ENCODE results near the gene DLG2. TPM values are rescaled to one million over a fixed set of nuclear protein-coding genes. Genes with fewer than 3 reads are reported as not detected.

The DLG2 gene
- total and polyA plus RNA-seq, 2 donors (not counting 3 experiments of a cell fraction or from before 2014, with no cell fraction given) = 0.15 to 1.1 TPM

GRCh38 chr11:85105868-85106267 lies 521.3 kb downstream of the DLG2 start:
- Histone ChIP-seq H3K4me2 (ENCODE audit: insufficient read depth, low read length) (no peak overlapping the region), H3K27me3 (ENCODE audit: control insufficient read depth in 2 of 2, insufficient read depth in 2 of 2, low read length in 2 of 2) (no peaks in the 10 kb centered on the region), H3K27ac (ENCODE audit: insufficient read depth, low read depth, low read length) (no peak overlapping the region), H3K9me1 (replicated peaks; ENCODE audit: control insufficient read depth, extremely low read depth, insufficient read depth, low read length) (no peaks in the 10 kb centered on the region), H3K9me3 (replicated peaks; ENCODE audit: control insufficient read depth, insufficient read depth, low read length) (no peaks in the 10 kb centered on the region), H3K4me1 (ENCODE audit: control insufficient read depth, extremely low read depth, insufficient read depth, low read length) (no peaks in the 10 kb centered on the region), H3K9ac (replicated peaks; ENCODE audit: extremely low read depth, insufficient read depth, low read length) (no peak overlapping the region), H4K20me1 (replicated peaks; ENCODE audit: control insufficient read depth, extremely low read depth, insufficient read depth, low read length) (no peaks in the 10 kb centered on the region), H2AFZ (ENCODE audit: low read depth, low read length) (no peak overlapping the region), H3K4me3 (replicated peaks in 1 of 3; ENCODE audit: insufficient read depth in 1 of 3, low read depth in 1 of 3, low read length in 3 of 3) (no peak overlapping the region), H3K36me3 (ENCODE audit: control insufficient read depth in 2 of 2, extremely low read depth in 1 of 2, insufficient read depth in 2 of 2, low read length in 2 of 2) (no peaks in the 10 kb centered on the region), H3K79me2 (ENCODE audit: control insufficient read depth, insufficient read depth, low read length) (no peaks in the 10 kb centered on the region)
- DNase-seq (ENCODE audit: low read depth, low spot score) (no peak), FAIRE-seq (no peak)
- BruUV-seq (replicated peaks) = no TSS peak
- TF ChIP-seq POLR2A (IDR thresholded peaks at IDR 0.05; ENCODE audit: low read depth, low read length) (no peak), POLR2AphosphoS5 (IDR thresholded peaks at IDR 0.05; ENCODE audit: insufficient read depth, low read depth, low read length) (no peak), MAX (IDR thresholded peaks at IDR 0.05; ENCODE audit: insufficient read depth, insufficient read length) (no peak), EZH2 (IDR thresholded peaks at IDR 0.05; ENCODE audit: borderline replicate concordance, low read depth, low read length, severe bottlenecking) (no peak), FOS (IDR thresholded peaks at IDR 0.05; ENCODE audit: borderline replicate concordance, insufficient read depth, low read length) (no peak), JUN (IDR thresholded peaks at IDR 0.05; ENCODE audit: borderline replicate concordance, insufficient read depth, insufficient read length, low read depth) (no peak)
- TF ChIP-seq, protein P1, sequence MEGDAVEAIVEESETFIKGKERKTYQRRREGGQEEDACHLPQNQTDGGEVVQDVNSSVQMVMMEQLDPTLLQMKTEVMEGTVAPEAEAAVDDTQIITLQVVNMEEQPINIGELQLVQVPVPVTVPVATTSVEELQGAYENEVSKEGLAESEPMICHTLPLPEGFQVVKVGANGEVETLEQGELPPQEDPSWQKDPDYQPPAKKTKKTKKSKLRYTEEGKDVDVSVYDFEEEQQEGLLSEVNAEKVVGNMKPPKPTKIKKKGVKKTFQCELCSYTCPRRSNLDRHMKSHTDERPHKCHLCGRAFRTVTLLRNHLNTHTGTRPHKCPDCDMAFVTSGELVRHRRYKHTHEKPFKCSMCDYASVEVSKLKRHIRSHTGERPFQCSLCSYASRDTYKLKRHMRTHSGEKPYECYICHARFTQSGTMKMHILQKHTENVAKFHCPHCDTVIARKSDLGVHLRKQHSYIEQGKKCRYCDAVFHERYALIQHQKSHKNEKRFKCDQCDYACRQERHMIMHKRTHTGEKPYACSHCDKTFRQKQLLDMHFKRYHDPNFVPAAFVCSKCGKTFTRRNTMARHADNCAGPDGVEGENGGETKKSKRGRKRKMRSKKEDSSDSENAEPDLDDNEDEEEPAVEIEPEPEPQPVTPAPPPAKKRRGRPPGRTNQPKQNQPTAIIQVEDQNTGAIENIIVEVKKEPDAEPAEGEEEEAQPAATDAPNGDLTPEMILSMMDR (IDR thresholded peaks at IDR 0.05; ENCODE audit: extremely low read depth in 1 of 2, insufficient read depth in 1 of 2, low read depth in 1 of 2, low read length in 2 of 2) = no peak
- POLR2A ChIA-PET = no interaction called here
- intact Hi-C loops (cut with micrococcal nuclease) (no loop called here), dilution Hi-C loops (cut with MboI; ENCODE audit: extremely low pct_ligation_motif_present, low sequenced_read_pairs) (no loop called here)
- CTCF ChIA-PET = no interaction called here
